Activated CD4-positive, CD25-positive, alpha-beta regulatory T cell (primary cell): ENCODE results near the gene NFIA.

ENCODE experiments used
- DNase-seq, 4 experiments: peaks; one replicate each; lab custom pipeline; 2025; lab: John Stamatoyannopoulos, UW

The NFIA gene

DNA sequence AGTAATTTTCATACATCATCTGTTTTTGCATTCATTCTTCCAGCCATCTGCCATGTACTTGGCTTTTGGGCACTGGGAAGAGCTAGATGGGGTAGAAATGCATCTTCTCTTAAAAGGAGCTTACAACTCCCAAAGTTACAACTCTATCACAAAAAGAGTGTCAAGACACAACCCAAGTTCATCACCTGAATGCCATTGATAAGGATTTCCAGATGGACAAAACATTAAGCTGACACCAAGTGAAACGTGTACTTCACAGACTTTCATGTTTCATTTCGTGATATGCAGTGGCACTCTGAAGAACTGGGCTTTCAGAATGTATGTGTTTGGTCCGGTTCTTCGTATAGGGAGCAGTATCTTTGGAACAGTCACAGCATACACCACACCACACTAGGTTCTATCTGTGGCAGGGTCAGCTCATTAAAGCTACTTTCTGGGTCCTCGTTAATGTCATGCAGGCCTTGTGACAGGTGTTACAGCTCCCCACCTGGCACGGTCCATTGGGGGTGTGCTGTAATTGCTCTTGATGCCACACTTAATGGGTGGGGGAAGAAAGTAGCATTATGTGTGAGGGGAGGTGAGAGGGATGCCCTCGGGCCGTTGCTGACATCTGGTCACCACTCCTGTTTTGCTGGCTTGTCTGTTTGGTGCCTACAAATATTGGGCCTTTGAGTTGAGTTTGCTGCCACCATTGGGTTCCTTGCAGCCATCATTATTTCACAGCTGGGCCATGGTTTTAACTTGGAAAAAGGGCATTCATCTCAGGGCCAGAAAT lies 164.9 kb downstream of the NFIA start:
- no peak for DNase-seq

- DNase-seq = no peak
Observed at GRCh38 chr1:61247881-61248752, 165.8 kb downstream of the NFIA start.

DNA sequence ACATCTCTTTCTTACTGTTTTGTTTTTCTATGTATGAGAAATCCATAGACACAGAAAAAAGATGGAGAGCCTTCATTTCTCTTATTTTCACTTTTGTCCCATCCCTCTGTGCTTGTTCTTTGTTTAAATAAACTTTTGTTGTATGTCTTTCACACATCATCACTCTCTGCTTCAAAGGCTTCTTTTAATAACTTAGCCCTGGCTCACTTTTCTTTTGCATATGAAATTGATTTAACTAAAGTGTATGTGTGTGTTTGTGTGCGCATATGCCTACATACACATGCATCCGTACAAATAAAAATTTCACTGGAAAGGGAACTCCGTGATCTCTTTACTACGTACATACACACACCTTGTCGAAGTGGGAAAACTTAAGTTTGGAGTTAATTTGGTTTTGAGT lies 168.6 kb downstream of the NFIA start:
- no peak for DNase-seq

DNA sequence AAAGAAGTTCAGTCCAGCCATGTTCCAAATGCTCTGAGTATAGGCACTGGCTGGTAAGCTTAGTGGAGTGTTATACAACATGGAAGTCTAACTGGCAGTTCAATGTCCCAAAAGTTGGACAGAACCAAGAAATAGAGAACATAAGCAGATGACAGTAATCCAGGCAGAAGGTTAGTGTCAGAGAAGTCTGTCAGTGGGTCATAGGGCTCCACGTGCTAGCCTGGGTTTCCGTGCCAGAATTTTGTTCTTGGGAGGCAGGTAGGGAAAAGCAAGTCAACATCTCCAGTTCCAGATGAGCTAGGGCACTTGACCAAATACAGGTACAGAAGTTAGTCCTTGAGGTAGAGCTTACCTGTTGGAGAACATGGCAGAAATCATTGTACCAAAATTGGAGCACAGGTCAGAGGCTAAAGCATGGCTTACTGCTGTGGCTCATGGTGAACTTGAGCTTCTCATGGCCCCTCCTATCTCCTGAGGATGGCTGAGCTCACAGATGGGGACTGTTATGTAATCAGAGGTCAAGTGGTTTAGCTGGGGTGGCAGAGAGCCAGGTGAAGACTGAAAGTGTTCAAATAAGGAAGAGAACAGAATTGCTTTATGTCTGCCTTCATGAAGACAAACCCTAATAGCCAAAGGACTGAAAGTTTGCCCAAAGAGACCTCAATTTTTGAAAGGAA lies 170.8 kb downstream of the NFIA start:
- DNase-seq = no peak

DNA sequence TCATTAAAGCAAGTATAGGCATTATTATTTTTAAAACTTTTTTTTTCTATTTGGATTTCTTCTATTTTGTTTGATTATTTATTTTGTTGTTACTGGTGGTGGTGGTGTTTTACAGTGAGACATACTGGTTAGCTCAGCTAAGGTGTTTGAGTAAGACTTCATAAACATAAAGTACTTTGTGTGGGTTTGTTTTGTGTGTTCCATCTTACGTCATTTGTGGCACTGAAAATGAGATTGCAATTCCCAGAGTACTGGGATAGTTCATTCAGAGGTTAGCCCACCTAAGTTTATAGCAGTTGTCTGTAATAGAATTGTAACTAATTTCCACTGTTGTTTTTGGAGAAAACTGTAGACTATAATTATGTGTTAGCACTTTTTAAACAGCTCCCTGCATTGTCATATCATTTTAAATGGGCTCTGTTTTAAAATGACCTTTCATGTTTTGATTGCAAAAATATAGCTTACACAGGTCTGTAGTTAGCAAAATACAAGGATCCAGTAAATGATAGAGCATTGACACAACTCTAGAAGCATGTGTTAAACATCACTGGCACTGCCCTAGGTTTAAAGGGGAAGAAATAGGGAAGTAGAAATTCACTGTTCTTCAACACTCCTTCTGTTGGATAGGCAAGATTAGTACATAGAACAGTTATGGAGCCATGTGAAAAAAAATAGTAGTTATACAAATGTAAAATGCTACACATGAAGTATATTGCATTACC lies 171.7 kb downstream of the NFIA start:
- no peak for DNase-seq

DNA sequence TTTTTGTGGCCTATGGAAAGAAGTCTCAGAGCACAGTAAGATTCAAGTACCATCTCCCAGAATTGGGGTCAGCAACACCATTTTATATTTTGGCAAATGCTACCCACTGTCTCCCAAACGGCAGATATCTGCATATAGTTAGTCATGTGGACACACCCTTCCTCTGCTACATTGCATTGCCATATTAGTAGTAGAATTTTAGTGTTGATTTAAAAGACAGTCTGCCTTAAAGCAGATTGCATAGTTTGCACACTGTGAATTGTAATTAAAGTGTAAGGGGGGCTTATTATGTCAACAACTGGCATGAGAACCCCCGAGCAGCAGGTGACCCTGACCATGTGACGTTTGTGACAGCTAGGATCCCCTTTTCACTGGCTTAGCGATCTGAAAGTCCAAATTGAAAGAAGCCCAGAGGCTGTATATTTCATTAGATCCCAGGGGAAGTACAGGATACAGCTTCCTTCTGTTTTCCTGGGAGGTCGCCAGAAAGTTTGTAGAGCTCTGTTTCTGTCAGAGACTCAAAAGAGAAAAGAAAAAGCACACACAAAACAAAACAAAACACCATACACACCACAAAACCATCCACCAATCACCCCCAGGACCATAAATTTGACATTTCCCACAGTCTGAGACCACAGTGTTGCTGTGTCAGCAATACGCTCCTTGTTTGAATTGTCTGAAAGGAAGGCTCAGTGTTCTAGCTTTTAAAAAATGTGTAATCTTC lies 172.4 kb downstream of the NFIA start:
- DNase-seq = no peak

DNA sequence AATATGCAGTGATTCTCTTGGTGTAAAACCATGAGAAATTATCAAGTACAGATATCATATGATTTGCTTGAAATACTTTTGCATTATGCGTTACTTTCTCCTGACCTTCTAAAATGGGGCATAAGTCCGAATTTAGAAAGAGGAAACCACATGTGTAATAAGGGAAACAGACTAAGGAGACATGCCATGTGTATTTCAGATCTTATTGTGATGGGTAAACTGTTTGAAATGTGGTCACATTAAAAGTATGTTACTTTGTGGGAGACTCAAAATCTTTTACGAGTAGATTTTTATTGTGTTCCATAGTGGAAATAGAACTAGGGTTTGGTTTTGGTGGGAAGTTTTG lies 173.0 kb downstream of the NFIA start:
- DNase-seq = no peak

- DNase-seq = no peak
Observed at GRCh38 chr1:61259379-61260148, 177.2 kb downstream of the NFIA start.

DNA sequence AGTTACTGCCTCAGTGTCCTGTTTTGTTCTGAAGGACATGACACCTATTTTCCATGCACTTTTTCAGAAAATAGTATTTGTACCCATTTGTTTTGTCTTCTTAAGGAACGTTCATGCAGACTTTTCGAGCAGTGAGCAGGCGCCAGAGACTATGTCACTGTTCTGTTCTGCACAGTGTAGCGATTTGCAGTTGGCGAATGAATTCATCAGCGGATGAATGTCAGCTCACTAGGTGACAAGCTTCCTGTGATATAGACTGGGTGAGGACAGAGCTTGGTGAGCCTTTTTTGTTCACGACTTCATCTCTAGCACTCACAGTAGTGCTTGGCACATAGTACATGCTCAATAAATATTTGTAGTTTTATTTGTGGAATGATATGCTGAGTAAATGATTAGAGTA lies 177.8 kb downstream of the NFIA start:
- DNase-seq = no peak

DNA sequence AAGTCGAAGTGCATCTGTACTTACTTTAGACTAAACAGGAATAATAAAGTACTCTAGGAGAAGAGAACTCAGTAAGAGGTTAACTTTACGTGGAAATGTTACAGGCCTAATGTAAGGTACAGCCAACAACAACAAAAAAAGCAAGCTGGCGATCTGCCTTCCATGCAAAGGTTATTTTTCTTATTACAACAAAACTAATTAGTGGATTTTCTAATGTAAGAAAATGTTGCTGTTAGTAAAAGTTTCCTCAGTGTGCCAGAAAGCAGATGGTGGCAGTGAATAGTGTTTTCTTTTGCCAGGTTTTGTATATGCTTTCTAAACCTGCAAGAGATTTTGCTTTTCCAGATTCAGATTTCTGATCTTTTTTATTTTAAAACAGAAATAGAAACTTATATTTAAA lies 179.2 kb downstream of the NFIA start:
- no peak for DNase-seq

GRCh38 chr1:61263905-61264824 lies 181.8 kb downstream of the NFIA start:
- no peak for DNase-seq

DNA sequence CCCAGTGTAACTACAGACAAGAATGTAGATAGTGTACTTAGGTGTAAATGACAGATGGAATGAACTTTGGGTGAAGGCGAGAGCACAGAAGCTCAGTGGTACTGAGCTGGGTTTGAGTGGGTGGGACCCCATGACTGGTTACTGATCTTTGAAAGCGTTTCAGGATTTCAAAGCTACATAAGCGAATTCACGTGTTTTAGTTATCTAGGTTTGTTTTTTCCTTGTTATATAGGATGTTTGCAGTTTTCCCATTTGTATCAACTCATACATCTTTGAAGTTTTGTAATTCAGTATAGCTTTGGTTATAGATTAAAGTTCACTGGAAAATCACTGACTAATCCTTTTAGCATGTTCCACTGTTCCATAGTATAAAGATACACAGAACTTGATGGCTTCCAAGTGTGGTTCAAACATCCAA lies 182.5 kb downstream of the NFIA start:
- DNase-seq = no peak

GRCh38 chr1:61265665-61266064 lies 183.3 kb downstream of the NFIA start:
- DNase-seq = no peak

GRCh38 chr1:61266738-61267137 lies 184.4 kb downstream of the NFIA start:
- DNase-seq = no peak

GRCh38 chr1:61268546-61269240 lies 186.3 kb downstream of the NFIA start:
- no peak for DNase-seq

DNA sequence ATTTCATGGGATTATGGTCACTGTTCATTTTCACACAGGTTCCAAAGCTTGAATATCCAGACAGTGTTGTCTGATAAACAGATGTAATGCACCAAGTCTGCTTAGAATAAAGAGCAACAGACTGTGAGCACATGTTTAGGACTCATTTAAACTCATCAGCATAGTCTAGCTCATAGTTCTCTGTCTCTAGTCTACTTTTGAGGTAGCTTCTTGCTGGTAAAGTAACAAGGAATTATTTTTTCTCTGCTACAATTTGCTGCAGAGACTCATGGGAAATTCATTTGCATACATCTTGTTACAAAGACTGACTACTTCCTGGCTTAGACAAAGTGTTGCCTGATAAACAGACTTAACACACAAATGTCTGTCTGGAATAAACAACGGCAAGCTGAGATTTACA lies 187.2 kb downstream of the NFIA start:
- DNase-seq = no peak

DNA sequence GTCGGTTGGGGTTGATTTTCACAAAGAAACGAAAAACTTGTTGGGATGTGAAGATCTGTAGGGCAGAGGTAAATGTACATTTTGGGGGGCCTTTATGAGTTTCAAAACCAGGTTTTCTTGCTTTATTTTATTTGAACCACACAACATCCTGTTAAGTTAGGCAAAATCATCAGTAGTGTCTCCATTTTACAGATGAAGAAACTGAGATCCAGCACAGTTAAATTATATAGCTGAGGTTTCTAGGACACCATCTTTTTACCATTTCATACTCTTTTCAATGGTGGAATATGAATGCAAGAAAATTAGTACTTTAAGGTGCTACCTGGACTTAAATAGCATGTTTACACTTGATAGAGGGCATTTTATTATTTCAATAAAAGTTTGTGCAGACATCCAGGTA lies 187.7 kb downstream of the NFIA start:
- no peak for DNase-seq

GRCh38 chr1:61270761-61271411 lies 188.5 kb downstream of the NFIA start:
- DNase-seq = no peak

DNA sequence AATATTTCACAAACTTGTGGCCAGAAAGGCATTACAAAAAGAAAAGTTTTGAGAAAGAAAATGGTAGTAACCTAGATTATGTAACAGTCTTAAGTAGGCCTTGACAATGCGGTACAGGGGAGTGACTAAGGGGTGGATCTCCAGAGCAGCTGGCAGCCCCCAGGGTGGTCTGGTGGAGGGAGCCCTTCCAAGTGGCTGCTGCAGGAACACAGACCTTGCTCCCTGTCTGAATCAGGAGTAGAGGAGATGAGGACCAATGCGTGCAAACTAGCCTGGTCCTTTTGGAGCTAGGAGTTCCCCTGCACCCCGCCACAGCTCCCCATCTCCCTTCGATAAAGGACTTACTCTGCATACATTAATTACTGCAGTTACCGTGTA lies 189.0 kb downstream of the NFIA start:
- no peak for DNase-seq
